Colon (tissue), 2 donors: ENCODE measurements around the gene TMEM80.

Experiments used
- FAIRE-seq: peaks from 2 replicates; lab custom pipeline; 2012; peaks lifted over from hg19 to GRCh38; lab: Jason Lieb, UNC
- donor health status: control.
- donor health status: control.

TMEM80 gene

GRCh38 chr11:746289-747157, 50.9 kb downstream of the TMEM80 start:
- no peak for FAIRE-seq

GRCh38 chr11:747158-748006, 51.8 kb downstream of the TMEM80 start, which contains the start of gene TALDO1:
TALDO1 (plus strand) TSS chr11:747464; CDS start chr11:747482, 18 bp downstream.
- FAIRE-seq, result no peak

- FAIRE-seq, result no peak
These were observed 52.4 kb downstream of the TMEM80 start for GRCh38 chr11:748007-748359.

- no peak for FAIRE-seq
These were observed 54.1 kb downstream of the TMEM80 start for GRCh38 chr11:749731-750130.
